NCI-H2029 (cell line): ENCODE data around the gene SHC1.

Experiments
- DNase-seq: peaks from one replicate; lab custom pipeline; 2025; lab: John Stamatoyannopoulos, UW

Gene SHC1

GRCh38 chr1:154970631-154971340 lies at the start of gene SHC1:
SHC1 (minus strand) TSS chr1:154970747; CDS start chr1:154970526, 221 bp downstream.
- peak; percentile 41 for DNase-seq

- no peak for DNase-seq
These were observed 49.1 kb upstream of the SHC1 start for GRCh38 chr1:155019377-155020245.

GRCh38 chr1:155018617-155019348 lies 48.2 kb upstream of the SHC1 start:
- no peak for DNase-seq

GRCh38 chr1:155017946-155018316 lies 47.4 kb upstream of the SHC1 start:
- DNase-seq: no peak

DNA sequence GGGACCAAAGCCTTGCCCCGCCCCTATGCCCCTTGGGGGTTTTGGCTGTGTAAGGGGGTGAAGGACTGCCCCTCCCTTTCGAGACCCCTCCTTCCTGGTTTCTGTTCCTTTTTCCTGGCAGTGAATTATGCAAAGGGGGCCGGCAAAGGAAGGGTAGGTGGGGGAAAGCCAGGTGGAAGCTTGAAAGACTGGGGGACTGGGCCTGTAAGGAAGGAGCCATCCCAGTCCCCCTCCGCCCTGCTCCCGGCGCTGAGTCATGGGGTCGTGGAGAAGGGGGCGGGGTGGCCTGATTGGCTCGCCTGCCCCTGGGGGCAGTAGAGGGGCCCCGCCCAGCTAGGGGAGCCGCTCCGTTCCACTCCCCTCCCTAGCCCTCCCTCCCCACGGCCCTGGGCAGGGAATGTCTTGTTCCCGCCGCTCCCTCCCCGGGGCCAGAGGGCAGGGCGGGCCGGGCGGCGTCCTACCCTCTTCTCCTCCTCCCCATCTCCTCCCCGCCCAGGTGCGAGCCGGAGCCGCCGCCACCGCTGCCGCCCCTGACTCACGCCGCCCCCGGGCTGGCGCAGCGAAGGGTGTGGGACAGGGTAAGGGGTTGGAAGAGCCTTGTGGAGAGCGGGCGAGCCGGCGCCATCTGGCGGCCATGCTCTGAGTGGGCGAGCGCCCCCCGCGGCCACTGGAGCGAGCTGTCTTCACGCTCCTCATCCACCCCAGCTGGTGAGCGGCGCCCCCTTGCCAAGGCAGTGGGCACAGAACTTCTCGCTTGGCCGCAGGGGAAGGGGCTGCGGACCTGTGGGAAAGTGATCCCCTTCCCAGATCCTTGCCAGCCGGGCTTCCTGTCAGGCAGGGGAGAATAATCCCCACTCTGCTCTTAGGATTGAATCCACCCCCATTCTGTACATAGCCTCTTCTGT lies 46.7 kb upstream of the SHC1 start:
- DNase-seq: peak; percentile 71

DNA sequence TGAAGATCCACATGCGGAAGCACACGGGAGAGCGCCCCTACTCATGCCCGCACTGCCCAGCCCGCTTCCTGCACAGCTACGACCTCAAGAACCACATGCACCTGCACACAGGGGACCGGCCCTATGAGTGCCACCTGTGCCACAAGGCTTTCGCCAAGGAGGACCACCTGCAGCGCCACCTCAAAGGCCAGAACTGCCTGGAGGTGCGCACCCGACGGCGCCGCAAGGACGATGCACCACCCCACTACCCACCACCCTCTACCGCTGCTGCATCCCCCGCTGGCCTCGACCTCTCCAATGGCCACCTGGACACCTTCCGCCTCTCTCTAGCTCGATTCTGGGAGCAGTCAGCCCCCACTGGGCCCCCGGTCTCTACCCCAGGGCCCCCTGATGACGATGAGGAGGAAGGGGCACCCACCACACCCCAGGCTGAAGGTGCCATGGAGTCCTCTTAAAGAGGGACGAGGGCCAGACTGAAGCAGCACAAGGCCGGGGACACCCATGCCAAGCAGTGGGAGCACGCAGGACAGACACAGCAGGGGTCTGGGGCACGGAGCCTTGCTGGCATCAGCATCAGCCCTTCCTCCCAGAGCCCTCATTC lies 45.8 kb upstream of the SHC1 start:
- no peak for DNase-seq

- DNase-seq: no peak
These were observed 45.1 kb upstream of the SHC1 start for GRCh38 chr1:155015527-155016230.

DNA sequence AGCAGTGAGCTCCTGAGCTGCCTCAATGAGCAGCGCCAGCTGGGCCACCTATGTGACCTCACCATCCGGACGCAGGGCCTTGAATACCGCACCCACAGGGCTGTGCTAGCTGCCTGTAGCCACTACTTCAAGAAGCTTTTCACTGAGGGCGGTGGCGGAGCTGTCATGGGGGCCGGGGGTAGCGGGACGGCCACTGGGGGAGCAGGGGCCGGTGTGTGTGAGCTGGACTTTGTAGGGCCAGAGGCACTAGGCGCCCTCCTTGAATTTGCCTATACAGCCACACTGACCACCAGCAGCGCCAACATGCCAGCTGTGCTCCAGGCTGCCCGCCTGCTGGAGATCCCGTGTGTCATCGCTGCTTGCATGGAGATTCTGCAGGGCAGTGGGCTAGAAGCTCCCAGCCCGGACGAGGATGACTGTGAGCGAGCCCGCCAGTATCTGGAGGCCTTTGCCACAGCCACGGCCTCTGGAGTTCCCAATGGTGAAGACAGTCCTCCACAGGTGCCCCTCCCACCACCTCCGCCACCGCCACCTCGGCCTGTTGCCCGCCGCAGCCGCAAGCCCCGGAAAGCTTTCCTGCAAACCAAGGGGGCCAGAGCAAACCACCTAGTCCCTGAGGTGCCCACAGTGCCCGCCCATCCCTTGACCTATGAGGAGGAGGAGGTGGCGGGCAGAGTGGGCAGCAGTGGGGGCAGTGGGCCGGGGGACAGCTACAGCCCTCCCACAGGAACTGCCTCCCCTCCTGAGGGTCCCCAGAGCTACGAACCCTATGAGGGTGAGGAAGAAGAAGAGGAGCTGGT lies 44.4 kb upstream of the SHC1 start:
- DNase-seq: no peak

DNA sequence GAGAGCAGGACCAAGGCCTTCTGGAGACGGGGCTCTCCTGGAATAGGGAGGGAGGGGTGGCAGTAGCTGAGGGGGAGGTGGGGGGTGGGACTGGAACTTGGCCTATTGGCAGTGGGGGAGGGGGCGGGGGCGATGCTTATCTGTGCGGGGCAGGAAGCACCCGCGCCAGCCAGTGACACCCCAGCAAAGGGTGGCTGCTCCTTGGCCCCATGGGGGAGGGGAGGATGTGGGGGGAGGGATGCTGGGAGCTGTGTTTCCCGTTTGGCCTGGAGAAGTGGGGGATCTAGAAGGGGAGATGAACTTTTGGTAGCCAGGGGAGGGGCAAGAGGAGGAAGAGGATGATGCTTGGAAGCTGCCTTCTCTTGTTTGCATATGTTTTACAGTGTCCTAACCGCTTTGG lies 43.1 kb upstream of the SHC1 start:
- DNase-seq: no peak

DNA sequence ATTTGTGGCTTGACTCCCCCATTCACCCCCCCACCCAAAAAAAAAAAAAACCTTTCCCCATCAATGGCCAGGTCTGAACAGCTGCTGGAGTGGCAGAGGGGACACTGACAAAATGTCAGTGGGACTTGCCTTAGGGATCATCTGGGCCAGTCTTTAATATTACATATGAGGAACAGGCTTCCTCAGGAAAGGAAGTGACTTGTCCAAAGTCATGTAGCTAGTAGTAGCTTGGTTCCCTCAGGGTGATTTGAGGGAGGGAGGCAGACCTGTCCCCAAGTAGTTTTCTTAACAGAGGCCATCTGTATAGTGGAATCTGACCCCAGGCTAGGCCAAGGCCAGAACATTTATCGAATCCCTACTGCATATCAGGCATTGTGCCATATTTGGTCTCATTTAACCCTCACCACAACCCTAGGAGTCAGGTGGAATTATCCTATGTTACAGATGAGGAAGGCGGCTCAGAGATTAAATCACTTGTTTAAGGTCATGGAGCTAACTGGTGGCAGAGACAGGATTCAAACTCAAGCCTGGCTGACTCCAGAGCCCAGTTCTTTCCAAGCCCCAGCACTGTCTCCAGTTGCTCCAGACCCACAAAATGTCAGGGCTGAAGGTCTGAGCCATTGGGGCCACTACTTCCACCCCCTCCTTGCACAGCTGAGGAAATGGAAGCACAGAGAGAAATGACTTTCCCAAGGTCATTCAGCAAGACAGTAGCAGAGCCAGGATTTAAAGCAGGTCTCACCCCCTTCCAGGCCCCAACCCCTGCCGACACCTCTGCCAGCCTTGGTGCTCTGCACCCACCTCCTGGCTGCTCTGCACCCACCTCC lies 42.4 kb upstream of the SHC1 start:
- no peak for DNase-seq

GRCh38 chr1:155012026-155012546 lies 41.5 kb upstream of the SHC1 start:
- DNase-seq: no peak

DNA sequence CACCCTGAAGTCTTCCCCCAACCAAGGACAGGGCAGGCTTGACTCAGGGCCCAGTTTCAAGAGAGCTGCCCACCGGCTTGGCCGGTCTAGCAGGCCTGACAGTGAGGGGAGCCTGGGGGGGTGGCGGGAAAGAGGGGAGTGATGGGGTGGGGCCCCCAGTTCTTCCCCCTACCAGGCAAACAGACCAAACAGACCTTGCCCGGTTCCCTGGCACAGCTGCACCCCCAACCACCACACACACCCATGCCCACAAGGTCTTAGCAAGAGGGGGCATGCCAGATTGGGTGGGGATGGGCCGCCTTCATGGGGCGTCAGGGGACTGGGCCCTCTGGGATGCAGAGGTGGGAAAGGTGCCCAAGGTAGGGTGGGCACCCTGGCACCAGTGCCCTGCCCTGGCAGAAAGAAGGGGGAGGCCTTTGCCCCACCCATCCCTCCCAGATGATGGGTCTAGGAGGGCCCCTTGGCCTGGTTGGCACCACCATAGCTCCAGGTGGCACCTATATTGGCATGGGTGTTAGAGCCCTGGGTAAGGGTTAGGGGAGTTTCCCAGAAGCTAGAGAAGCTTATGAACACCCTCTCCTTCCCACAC lies 41.0 kb upstream of the SHC1 start:
- no peak for DNase-seq

- no peak for DNase-seq
These were observed 40.5 kb upstream of the SHC1 start for GRCh38 chr1:155011004-155011416.

- DNase-seq: no peak
These were observed 39.8 kb upstream of the SHC1 start for GRCh38 chr1:155010211-155010918.

DNA sequence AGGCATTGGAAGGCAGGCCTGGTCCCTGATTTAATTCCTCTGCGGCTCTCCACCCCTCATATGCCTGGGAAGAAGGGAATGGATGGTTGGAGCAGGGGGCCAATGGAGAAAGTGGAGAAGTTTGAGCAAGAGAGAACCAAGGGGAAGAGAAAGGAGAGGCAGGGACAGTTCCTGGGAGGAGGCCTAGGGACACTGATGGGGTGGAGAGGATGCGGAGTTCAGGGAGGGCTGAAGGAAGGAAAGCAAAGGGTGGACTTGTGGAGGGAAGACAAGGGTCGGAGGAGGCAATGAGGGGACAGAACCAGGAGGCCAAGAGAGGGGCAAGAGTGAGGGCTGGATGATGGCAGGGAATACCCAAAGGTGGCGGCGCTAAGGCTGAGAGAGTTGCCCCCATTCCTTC lies 39.2 kb upstream of the SHC1 start:
- no peak for DNase-seq

DNA sequence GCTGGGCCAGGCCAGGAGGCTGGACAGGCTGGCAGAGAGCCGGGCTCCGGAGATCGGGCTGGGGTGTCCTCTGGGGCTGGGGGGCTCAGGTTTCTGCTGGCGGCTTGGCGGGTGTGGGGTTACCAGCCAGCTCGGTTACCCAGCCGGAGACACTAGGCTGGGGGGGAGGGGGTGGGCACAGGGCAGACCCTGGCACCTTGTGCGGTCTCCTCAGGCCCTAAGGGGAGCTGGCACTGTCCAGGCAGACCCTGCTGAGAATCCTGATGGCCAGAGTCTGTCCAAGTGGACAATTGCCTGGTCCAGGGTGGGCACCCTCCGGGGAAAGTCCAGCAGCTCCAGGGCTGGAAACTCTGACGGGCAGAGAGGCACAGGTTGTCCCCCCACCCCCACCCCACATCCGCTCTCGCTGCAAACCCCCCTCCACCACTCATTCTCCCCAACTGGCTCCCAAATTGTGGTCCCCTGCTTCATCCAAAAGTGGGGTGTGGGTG lies 38.7 kb upstream of the SHC1 start:
- DNase-seq: no peak
